Skin of body (tissue), 2 donors: ENCODE data around the gene TRDN. TPM values are rescaled to one million over a fixed set of nuclear protein-coding genes. Genes with fewer than 3 reads are reported as not detected.
"Not testable (repeated sequence)": the region's sequence is repeated elsewhere in the genome, so short reads cannot be mapped to it uniquely, and the experiment has no call there.

ENCODE experiments used
- DNase-seq: peaks from one replicate; lab custom pipeline; 2025; lab: John Stamatoyannopoulos, UW
- total RNA-seq: library from RNA; depleted of rRNA; stranded (reverse); fragments of >200 nt; gene quantifications from one replicate; pipeline ENCODE4 v1.2.3, GENCODE V29; 2014

Gene TRDN
- total RNA-seq, 1 donor from 2014 or later: 25.3 TPM

- no peak for DNase-seq
Observed at GRCh38 chr6:123635144-123635543, 1.6 kb downstream of the TRDN start.

- no peak for DNase-seq
Observed at GRCh38 chr6:123632641-123633040, 4.1 kb downstream of the TRDN start.

GRCh38 chr6:123629258-123629941, 7.3 kb downstream of the TRDN start:
- no peak for DNase-seq

GRCh38 chr6:123625696-123626095, 11.1 kb downstream of the TRDN start:
- no peak for DNase-seq

GRCh38 chr6:123622780-123623179, 14.0 kb downstream of the TRDN start:
- no peak for DNase-seq

- DNase-seq: no peak
Observed at GRCh38 chr6:123619156-123619555, 17.6 kb downstream of the TRDN start.

- DNase-seq: no peak
Observed at GRCh38 chr6:123616942-123617341, 19.8 kb downstream of the TRDN start.

- DNase-seq: no peak
Observed at GRCh38 chr6:123616016-123616415, 20.7 kb downstream of the TRDN start.

- no peak for DNase-seq
Observed at GRCh38 chr6:123610779-123611178, 26.0 kb downstream of the TRDN start.

- no peak for DNase-seq
Observed at GRCh38 chr6:123604067-123604466, 32.7 kb downstream of the TRDN start.

- DNase-seq: no peak
Observed at GRCh38 chr6:123598011-123598410, 38.7 kb downstream of the TRDN start.

GRCh38 chr6:123594776-123595175, 42.0 kb downstream of the TRDN start:
- no peak for DNase-seq

- DNase-seq: no peak
Observed at GRCh38 chr6:123592426-123592825, 44.3 kb downstream of the TRDN start.

GRCh38 chr6:123589973-123590372, 46.8 kb downstream of the TRDN start:
- DNase-seq: no peak

- no peak for DNase-seq
Observed at GRCh38 chr6:123589317-123589716, 47.4 kb downstream of the TRDN start.

- DNase-seq: no peak
Observed at GRCh38 chr6:123588546-123588895, 48.2 kb downstream of the TRDN start.

- DNase-seq: no peak
Observed at GRCh38 chr6:123587838-123588545, 48.8 kb downstream of the TRDN start.

GRCh38 chr6:123587407-123587806, 49.3 kb downstream of the TRDN start:
- DNase-seq: not testable (repeated sequence)

GRCh38 chr6:123580331-123580730, 56.4 kb downstream of the TRDN start:
- DNase-seq: no peak

GRCh38 chr6:123575188-123575587, 61.6 kb downstream of the TRDN start:
- DNase-seq: no peak

- DNase-seq: no peak
Observed at GRCh38 chr6:123570813-123571684, 65.7 kb downstream of the TRDN start.

- no peak for DNase-seq
Observed at GRCh38 chr6:123569575-123569974, 67.2 kb downstream of the TRDN start.
